ENCODE results near the gene DAW1. TPM values are rescaled to one million over a fixed set of nuclear protein-coding genes. Genes with fewer than 3 reads are reported as not detected.
A peak's percentile ranks its signal among the peaks of the same experiment; 100 is the strongest.

Gene DAW1
- total RNA-seq = not detected in 2 replicates
- polyA plus RNA-seq = 0.11 and 0.12 TPM in 2 replicates
- not detected in 2 replicates for polyA plus RNA-seq (2012)
- not detected in 2 replicates for polyA minus RNA-seq (ENCODE audit: low replicate concordance)

GRCh38 chr2:227871375-227871791, at the start of gene DAW1:
Gene DAW1 (plus strand): TSS chr2:227871631. CDS start chr2:227871690, 59 bp downstream.
- peak within 1 kb of the TSS; percentile 83 for H2AFZ ChIP-seq (ENCODE audit: low read length)
- peak within 1 kb of the TSS; percentile 94 for H3K4me2 ChIP-seq (ENCODE audit: extremely low read depth, insufficient read depth, low read length)
- peaks cover 4% of the 10 kb centered on the region for H3K4me1 ChIP-seq (ENCODE audit: control insufficient read depth, extremely low read depth, insufficient read depth, low read length)
- H3K36me3 ChIP-seq (ENCODE audit: control insufficient read depth, insufficient read depth, low read length) = no peaks in the 10 kb centered on the region
- H3K27ac ChIP-seq (ENCODE audit: insufficient read depth, low read length) = peak within 1 kb of the TSS; percentile 47
- no peaks in the 10 kb centered on the region for H3K79me2 ChIP-seq (ENCODE audit: control insufficient read depth, insufficient read depth, low read length)
- H3K4me3 ChIP-seq (replicated peaks in 1 of 4; ENCODE audit: control extremely low read depth in 1 of 4, insufficient read depth in 1 of 4, low read depth in 3 of 4, low read length in 4 of 4) = peak within 1 kb of the TSS; percentile 46 to 55 (median 50)
- no peaks in the 10 kb centered on the region for H3K9me3 ChIP-seq (ENCODE audit: control insufficient read depth, insufficient read depth, low read depth, low read length)
- TF ChIP-seq CTCF (conservative IDR thresholded peaks at IDR 0.05 in 1 of 2, IDR thresholded peaks at IDR 0.05 in 1 of 2; ENCODE audit: low read depth in 1 of 2, low read length in 2 of 2) (no peak), EZH2 (IDR thresholded peaks at IDR 0.05; ENCODE audit: low read length, missing control alignments) (no peak)
- H4K20me1 ChIP-seq (ENCODE audit: control insufficient read depth, extremely low read depth, insufficient read depth, low read length) = no peaks in the 10 kb centered on the region
- no peaks in the 10 kb centered on the region for H3K27me3 ChIP-seq (ENCODE audit: control insufficient read depth, insufficient read depth, low read length)
- H3K9ac ChIP-seq (ENCODE audit: insufficient read depth, low read length) = peak within 1 kb of the TSS; percentile 63
- peak; percentile 56 to 65 for DNase-seq (ENCODE audit: low read depth in 2 of 2)

GRCh38 chr2:227822416-227823003, 48.9 kb upstream of the DAW1 start:
- Histone ChIP-seq H3K4me2 (ENCODE audit: extremely low read depth, insufficient read depth, low read length) (no peak overlapping the region), H4K20me1 (ENCODE audit: control insufficient read depth, extremely low read depth, insufficient read depth, low read length) (no peaks in the 10 kb centered on the region), H3K9me3 (ENCODE audit: control insufficient read depth, insufficient read depth, low read depth, low read length) (no peaks in the 10 kb centered on the region), H3K9ac (ENCODE audit: insufficient read depth, low read length) (no peak overlapping the region), H2AFZ (ENCODE audit: low read length) (no peak overlapping the region), H3K27ac (ENCODE audit: insufficient read depth, low read length) (no peak overlapping the region), H3K27me3 (ENCODE audit: control insufficient read depth, insufficient read depth, low read length) (no peaks in the 10 kb centered on the region), H3K4me1 (ENCODE audit: control insufficient read depth, extremely low read depth, insufficient read depth, low read length) (peaks cover 13% of the 10 kb centered on the region), H3K36me3 (ENCODE audit: control insufficient read depth, insufficient read depth, low read length) (no peaks in the 10 kb centered on the region), H3K4me3 (replicated peaks in 1 of 4; ENCODE audit: control extremely low read depth in 1 of 4, insufficient read depth in 1 of 4, low read depth in 3 of 4, low read length in 4 of 4) (no peak overlapping the region), H3K79me2 (ENCODE audit: control insufficient read depth, insufficient read depth, low read length) (no peaks in the 10 kb centered on the region)
- DNase-seq (ENCODE audit: low read depth in 2 of 2) = peak in 1 of 2 donors; percentile 68
- no peak for TF ChIP-seq EZH2 (IDR thresholded peaks at IDR 0.05; ENCODE audit: low read length, missing control alignments)
- TF ChIP-seq CTCF (conservative IDR thresholded peaks at IDR 0.05 in 1 of 2, IDR thresholded peaks at IDR 0.05 in 1 of 2; ENCODE audit: low read depth in 1 of 2, low read length in 2 of 2) = no peak

GRCh38 chr2:227823922-227824321, 47.5 kb upstream of the DAW1 start:
- H3K27ac ChIP-seq (ENCODE audit: insufficient read depth, low read length) = no peak overlapping the region
- TF ChIP-seq CTCF (conservative IDR thresholded peaks at IDR 0.05 in 1 of 2, IDR thresholded peaks at IDR 0.05 in 1 of 2; ENCODE audit: low read depth in 1 of 2, low read length in 2 of 2) (no peak), EZH2 (IDR thresholded peaks at IDR 0.05; ENCODE audit: low read length, missing control alignments) (no peak)
- H4K20me1 ChIP-seq (ENCODE audit: control insufficient read depth, extremely low read depth, insufficient read depth, low read length) = no peaks in the 10 kb centered on the region
- no peaks in the 10 kb centered on the region for H3K27me3 ChIP-seq (ENCODE audit: control insufficient read depth, insufficient read depth, low read length)
- H3K4me3 ChIP-seq (replicated peaks in 1 of 4; ENCODE audit: control extremely low read depth in 1 of 4, insufficient read depth in 1 of 4, low read depth in 3 of 4, low read length in 4 of 4) = no peak overlapping the region
- H3K9me3 ChIP-seq (ENCODE audit: control insufficient read depth, insufficient read depth, low read depth, low read length) = no peaks in the 10 kb centered on the region
- H3K9ac ChIP-seq (ENCODE audit: insufficient read depth, low read length) = no peak overlapping the region
- peaks cover 3% of the 10 kb centered on the region for H3K4me1 ChIP-seq (ENCODE audit: control insufficient read depth, extremely low read depth, insufficient read depth, low read length)
- no peak overlapping the region for H2AFZ ChIP-seq (ENCODE audit: low read length)
- H3K36me3 ChIP-seq (ENCODE audit: control insufficient read depth, insufficient read depth, low read length) = no peaks in the 10 kb centered on the region
- H3K79me2 ChIP-seq (ENCODE audit: control insufficient read depth, insufficient read depth, low read length) = no peaks in the 10 kb centered on the region
- H3K4me2 ChIP-seq (ENCODE audit: extremely low read depth, insufficient read depth, low read length) = no peak overlapping the region
- DNase-seq (ENCODE audit: low read depth in 2 of 2) = no peak
